Dermis microvascular lymphatic vessel endothelial cell (primary cell): ENCODE data around the gene FNBP1. TPM values are rescaled to one million over a fixed set of nuclear protein-coding genes. Genes with fewer than 3 reads are reported as not detected.

ENCODE experiments used
- DNase-seq, 2 donors: peaks; one replicate each; pipeline versions ENCODE4 v3.0.0 to v3.0.0-alpha.2; 2010; ENCODE audit warnings: low read depth in 2 of 2
- total RNA-seq: library from RNA; depleted of rRNA; stranded (reverse); fragments of >200 nt; gene quantifications from 2 replicates; pipeline ENCODE4 v1.2.1, GENCODE V29; 2014

FNBP1 gene
- total RNA-seq, 1 donor from 2014 or later: 35.0 TPM

GRCh38 chr9:129879991-129880653, 162.9 kb downstream of the FNBP1 start:
- DNase-seq: no peak

DNA sequence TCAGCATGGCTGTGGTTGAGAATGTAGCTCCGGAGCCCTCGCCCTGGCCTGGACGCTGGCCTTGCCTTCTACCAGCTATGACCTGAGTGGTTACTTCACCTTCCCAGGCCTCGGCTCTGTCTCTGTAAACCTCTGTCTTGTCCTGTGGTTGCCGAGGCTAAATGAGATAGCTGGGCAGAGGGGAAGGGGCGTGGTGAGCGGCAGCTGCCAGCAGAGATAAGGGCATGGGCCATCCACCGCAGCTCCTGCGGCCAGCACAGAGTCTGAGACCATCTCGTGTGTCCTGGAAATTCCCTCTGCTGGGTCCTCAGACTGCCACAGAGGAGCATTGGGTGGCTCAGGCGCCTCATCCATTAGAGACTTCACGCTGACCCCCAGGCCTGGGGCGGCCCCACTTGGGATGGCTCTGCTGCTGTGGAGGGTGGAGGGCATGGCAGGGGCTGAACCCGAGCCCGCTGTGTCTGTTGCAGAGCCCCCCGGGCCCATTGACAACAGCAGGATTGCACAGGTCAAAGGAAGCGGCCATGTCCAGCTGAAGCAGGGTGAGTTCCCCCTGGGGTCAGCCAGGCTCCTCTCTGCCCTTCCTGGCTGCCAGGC, 163.8 kb downstream of the FNBP1 start:
- DNase-seq: no peak

GRCh38 chr9:129878291-129878690, 164.7 kb downstream of the FNBP1 start:
- no peak for DNase-seq

DNA sequence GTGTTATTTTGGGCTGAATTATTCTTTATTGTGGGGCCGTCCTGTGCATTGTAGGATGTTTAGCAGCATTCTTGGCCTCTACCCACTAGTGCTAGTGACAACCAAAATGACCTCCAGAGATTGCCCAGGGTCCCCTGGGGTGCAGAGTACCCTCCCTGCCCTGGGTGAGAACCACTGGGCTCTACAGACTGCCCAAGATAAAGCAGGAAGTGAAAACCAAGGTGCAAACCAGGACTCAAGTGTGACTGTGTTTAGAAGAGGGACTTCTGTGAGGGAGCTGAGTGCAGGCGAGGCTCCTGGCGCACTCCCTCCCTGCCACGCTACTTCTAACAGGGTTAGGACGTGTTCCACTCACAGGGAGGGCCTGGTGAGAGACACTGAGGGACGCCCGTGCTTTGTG, 166.2 kb downstream of the FNBP1 start:
- DNase-seq: no peak

DNA sequence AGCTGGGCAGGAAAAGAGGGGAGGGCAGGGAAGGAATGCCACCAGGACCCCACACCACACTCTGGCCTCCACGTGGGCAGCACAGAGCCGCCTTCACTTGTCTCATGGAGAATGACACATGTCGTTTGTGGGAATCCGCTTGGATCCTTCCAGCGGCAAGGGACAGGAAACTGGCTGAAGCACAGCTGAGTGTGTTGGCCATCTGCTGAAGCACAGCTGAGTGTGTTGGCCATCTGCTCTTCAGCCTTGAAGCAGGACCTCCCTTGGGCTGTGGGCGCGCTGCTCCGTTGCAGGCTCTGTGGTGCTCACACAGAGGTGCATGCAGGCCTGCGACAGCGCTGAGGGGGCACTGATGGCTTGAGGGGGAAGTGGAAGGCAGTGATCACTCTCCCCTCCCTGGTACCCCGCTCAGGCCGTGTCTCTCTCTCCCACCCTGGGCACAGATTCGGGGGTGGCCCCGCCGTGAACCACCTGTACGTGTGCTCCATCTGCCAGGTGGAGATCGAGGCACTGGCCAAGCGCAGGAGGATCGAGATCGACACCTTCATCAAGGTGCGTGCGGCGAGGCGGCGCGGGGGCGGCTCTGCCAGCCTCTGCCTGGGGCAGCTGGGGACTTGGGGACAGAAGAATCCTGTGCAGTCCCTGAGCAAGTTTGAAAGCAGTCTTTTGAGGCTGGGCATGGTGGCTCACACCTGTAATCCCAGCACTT, 167.1 kb downstream of the FNBP1 start:
- DNase-seq: no peak

DNA sequence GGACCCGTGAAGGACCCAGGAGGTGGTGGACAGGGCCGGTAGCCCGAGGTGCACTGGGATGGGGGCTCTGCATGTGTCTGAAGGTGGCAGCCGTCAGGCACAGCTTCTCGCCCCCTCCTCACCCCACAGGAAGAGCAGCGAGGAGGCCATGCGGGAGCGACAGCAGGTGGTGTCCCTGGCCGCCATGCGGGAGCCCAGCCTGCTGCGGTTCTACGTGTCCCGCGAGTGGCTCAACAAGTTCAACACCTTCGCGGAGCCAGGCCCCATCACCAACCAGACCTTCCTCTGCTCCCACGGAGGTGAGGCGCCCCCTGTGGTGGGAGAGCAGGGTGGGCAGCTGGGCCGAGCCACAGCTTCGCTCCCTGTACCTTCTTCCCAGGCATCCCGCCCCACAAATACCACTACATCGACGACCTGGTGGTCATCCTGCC, 167.8 kb downstream of the FNBP1 start:
- no peak for DNase-seq

- DNase-seq: no peak
Measured at GRCh38 chr9:129874261-129875101, 168.5 kb downstream of the FNBP1 start.

GRCh38 chr9:129873563-129874190, 169.3 kb downstream of the FNBP1 start:
- DNase-seq: no peak

DNA sequence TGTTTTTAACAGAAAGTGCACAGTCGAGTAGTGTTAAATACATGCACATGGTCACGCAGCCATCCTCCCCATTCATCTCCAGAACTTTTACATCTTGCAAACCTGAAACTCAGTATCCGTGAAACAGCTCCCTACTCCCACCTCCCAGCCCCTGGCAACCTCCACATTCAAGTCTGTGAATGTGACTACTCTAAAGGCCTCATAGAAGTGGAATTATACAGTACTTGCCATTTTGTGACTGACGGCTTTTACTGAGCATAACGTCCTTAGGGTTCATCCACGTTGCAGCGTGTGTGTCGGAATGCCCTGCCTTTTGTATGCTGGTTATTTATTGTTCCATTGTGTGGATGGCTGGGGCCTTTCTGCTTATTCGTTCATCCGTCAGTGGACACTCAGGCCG, 171.9 kb downstream of the FNBP1 start:
- no peak for DNase-seq

- DNase-seq: no peak
Measured at GRCh38 chr9:129869585-129870501, 173.1 kb downstream of the FNBP1 start.

DNA sequence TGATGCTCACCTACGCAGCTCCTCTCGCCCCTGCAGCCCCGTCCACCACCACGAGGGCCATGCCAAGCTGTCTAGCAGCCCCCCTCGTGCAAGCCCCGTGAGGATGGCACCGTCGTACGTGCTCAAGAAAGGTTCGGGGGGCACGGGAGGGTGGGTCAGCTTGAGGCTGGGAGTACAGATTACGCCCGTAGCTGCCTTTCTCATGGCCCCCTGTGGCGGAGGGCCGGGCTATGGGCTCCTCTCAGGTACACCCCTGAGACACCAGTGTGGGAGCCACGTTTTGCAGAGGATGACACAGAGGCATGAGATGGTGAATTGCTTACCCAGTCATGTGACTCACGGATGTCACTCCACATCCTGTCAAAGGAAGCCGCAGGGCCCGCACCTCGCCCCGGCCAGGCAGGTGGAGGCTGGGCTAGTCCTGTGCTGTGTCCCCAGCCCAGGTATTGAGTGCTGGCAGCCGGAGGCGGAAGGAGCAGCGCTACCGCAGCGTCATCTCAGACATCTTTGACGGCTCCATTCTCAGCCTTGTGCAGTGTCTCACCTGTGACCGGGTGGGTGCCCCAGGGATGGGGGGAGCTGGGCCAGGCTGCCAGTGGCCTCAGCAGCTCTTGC, 174.0 kb downstream of the FNBP1 start:
- peak; percentile 30 to 32 for DNase-seq

GRCh38 chr9:129868023-129868871, 174.7 kb downstream of the FNBP1 start:
- DNase-seq: no peak

GRCh38 chr9:129867136-129868022, 175.6 kb downstream of the FNBP1 start:
- no peak for DNase-seq

- no peak for DNase-seq
Measured at GRCh38 chr9:129866394-129867135, 176.4 kb downstream of the FNBP1 start.

DNA sequence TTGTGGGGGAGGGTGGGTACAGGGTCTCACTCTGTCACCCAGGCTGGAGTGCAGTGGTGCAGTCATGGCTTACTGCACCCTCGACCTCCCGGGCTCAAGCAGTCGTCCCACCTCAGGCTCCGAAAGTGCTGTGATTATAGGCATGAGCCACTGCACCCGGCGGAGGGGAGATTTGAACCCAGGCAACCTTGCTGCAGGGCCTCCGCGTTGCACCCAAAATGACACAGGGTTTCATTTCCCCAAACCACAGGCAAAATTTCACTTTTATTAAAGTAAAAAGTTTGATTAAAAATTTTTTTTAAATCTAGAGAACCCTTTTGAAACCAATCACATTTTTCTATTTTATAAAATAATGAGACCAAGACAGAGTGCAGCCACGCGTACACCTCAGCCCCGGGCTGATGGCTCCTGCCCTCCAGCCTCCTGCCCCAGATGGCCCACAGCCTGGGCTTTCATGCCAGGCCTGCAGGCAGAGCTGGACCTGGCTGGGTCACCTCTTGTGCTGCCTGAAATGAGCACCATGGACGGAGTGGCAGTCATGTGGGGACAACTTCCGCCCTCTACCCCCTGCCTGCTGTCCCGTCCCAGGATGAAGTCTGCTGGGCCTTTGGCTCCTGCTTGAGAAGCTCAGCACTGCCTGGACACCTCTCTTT, 177.2 kb downstream of the FNBP1 start:
- no peak for DNase-seq

DNA sequence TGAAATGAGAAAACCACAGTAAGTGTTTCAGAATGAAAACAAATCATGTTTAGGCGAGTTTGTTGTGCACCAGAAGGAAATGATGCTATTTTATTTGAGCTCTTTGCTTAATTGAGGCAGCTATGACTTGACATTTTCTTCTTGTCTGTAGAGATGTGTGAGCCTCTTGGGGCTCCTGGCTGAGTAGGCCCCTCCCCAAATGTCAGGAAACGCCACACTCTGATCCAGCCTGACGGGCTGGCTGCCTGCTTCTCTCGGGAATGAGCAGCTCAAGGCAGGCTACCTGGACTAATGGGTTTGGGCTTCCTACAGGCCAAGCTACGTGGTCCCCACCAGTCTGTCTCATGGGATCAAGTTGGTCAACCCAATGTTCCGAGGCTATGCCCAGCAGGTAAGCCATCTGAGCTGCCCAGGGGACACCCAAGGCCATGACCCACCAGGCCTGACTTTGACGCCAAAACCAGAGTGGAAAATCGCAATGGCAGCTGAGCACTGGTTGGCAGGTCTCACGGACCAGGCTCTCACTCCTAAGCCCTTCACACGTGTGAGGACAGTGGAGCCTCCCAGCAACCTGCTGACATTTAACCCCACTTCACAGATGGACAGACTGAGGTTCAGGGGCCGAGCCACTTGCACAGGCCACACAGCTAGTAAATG, 177.9 kb downstream of the FNBP1 start:
- no peak for DNase-seq
